GM21619 (cell line): ENCODE measurements around the gene SKIL.

Source experiments
- ATAC-seq: cut with Tn5 transposase; IDR thresholded peaks from one replicate; pipeline ENCODE4 v1.9.1; 2021; ENCODE audit not compliant: unreplicated experiment

Gene SKIL

GRCh38 chr3:170432416-170432815, 74.9 kb downstream of the SKIL start:
- no peak for ATAC-seq

GRCh38 chr3:170436697-170437096, 79.2 kb downstream of the SKIL start:
- no peak for ATAC-seq

GRCh38 chr3:170437176-170437575, 79.7 kb downstream of the SKIL start:
- no peak for ATAC-seq

GRCh38 chr3:170437696-170438407, 80.3 kb downstream of the SKIL start:
- no peak for ATAC-seq

GRCh38 chr3:170438836-170439235, 81.3 kb downstream of the SKIL start:
- no peak for ATAC-seq

GRCh38 chr3:170440344-170440743, 82.8 kb downstream of the SKIL start:
- no peak for ATAC-seq

- ATAC-seq = no peak
Measured at GRCh38 chr3:170441412-170441811, 83.9 kb downstream of the SKIL start.

GRCh38 chr3:170442947-170443346, 85.4 kb downstream of the SKIL start:
- ATAC-seq = no peak

GRCh38 chr3:170443457-170443856, 85.9 kb downstream of the SKIL start:
- ATAC-seq = no peak
